Inflammatory macrophage (primary cell): ENCODE results near the gene CLSTN2.

Experiments used
- DNase-seq, 2 donors: peaks; one replicate each; pipeline ENCODE4 v3.0.0-alpha.2; 2020 to 2022

The CLSTN2 gene

GRCh38 chr3:140568842-140569520 is 634.0 kb downstream of the CLSTN2 start:
- no peak for DNase-seq

DNA sequence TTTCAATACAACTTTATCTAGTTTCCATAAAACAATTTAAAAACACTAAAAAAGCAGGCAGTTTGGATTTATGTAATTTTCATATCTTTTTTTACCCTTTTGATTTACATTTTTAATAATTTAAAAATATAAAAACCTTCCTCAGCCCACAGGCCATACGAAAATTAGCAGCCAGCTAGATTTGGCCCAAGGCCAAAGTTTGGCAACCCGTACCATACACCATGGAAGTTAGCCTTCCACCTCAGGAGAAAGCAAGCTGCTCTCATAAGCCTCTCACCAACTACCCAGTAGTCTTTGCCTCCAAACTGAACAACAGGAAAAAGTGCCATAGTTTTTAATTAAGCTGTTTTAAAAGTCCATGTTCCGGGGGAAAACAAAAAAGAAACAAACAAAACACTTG is 635.6 kb downstream of the CLSTN2 start:
- no peak for DNase-seq

DNA sequence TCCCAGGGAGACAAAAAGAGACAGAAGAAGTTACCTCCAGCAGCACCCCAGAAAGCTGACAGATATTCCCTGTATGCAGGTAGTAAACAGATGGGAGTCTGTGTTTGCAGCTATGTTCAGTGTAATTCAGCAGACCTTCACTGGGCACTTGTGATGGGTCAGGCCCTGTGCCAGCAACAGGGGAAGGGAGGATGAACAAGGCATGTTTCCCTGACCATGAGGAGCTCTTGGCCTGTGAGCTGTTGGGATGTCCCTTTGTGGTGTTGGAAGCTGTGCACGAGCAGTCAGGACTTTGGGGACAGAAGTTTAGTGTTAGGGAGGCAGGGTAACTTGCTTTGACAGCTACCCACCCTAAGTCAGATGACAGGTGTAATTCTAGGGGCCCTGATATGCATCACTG is 636.9 kb downstream of the CLSTN2 start:
- no peak for DNase-seq

GRCh38 chr3:140572334-140572733 is 637.3 kb downstream of the CLSTN2 start:
- no peak for DNase-seq

GRCh38 chr3:140573011-140573410 is 638.0 kb downstream of the CLSTN2 start:
- no peak for DNase-seq

DNA sequence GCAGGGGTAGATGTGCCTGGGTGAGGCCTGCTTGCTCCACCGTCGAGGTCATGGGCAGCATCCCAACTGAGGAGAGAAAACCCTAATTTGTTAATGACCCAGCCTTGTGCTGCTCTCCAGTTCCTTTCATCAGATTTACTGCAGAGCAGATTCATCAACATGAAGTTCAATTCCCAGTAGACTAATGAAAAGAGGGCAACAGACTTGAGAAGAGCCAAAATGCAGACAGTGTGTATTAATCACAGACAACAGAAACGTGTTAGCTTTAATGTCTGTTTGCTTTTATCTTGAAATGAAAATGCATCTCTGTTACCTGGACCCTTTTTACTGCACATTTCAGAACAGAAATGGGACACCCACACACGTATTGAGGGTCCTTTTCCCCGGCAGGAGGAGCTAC is 639.4 kb downstream of the CLSTN2 start:
- no peak for DNase-seq

GRCh38 chr3:140576449-140576848 is 641.5 kb downstream of the CLSTN2 start:
- no peak for DNase-seq

GRCh38 chr3:140577911-140578310 is 642.9 kb downstream of the CLSTN2 start:
- no peak for DNase-seq

- DNase-seq = no peak
Observed at GRCh38 chr3:140579260-140579659, 644.3 kb downstream of the CLSTN2 start.

DNA sequence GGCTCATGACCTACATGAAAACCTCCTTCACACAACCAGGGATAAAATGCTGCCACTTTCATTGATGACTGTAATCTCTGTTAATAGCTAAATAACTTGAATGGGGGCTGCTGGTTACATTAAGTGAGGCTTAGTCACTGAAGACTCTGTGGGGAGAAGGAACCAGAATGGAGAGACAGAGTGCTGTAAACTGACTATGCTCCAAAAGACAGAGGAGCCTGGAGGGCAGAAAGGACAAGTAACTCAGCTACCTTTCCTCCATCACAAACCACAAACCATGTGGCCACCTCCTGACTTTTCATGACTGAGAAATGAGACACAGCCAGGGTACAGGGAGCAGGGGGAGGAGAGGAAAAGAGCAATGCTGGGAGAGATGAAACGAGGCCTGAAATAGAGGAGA is 645.8 kb downstream of the CLSTN2 start:
- no peak for DNase-seq

DNA sequence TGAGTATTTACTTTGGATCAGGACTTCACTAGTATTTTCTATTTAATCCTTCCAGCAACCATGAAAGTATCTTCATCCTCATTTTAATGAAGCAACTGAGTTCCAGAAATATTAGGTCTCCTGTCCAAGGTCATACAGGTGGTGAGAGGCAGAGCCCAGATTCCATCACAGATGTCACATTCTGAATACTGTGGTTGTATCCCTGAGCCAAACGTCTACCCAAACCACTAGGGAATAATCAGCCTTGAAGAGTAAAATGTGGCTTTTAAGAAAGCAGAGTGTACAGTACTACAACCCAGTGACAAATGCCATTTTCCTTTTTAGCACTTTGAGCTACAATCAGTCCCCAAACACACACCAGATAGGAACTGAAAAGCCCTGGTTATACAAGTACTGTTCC is 649.6 kb downstream of the CLSTN2 start:
- DNase-seq = no peak

DNA sequence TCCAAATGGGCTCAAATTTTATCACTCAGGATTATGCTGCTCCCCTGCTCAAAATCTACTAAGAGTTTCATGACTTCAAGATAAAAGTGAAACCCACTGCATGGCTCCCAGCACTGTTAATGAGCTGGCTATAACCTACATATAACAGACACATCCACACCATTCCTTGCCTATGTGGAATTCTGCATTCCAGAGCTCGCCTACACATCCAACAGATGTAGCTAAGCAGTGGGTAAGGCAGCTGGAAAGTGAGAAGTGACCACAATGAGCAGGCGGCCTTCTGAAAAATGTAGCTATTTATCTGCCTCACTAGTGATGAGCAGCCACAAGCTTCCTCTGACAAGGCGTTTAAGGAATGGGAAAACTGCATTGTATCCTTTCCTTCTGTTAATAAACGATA is 650.8 kb downstream of the CLSTN2 start:
- DNase-seq = no peak

GRCh38 chr3:140586311-140586710 is 651.3 kb downstream of the CLSTN2 start:
- no peak for DNase-seq

GRCh38 chr3:140588558-140588957 is 653.6 kb downstream of the CLSTN2 start:
- no peak for DNase-seq

DNA sequence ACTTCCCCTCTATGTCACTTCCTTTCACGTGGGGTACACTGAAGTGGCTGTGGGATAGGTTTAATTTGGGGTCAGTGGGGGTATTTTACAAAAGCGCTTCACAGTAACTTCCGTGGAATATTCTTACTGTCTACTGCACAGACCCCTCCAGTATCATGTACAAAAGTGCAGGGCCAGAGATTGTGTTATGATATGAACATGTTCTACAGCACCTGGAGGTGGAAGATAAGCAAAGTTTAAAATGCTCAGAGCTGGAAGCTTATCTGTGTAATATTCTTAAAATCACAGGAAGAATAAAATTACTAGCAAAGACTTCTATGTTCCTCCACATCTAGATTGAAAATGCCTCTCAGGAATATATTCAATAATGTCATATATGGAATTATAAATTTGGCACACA is 658.8 kb downstream of the CLSTN2 start:
- no peak for DNase-seq

DNA sequence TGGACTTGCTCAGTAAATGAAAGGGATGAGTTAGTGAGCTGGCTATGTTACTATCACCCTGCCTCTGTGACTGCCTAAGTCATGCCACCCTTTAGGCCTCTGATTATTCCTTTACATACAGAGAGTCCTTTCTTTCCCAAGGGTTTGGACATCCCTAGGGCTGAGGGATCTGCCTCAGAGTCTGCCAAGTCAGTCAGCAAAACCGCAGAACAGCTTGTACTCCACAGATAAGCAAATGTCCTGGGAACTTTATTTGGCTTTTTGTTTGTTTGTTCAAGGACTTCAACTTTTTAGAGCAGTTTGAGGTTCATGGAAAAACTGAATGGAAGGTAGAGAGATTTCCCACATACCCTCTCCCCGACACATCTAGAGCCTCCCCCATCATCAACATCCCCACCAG is 660.3 kb downstream of the CLSTN2 start:
- no peak for DNase-seq

GRCh38 chr3:140597364-140597763 is 662.4 kb downstream of the CLSTN2 start:
- no peak for DNase-seq

DNA sequence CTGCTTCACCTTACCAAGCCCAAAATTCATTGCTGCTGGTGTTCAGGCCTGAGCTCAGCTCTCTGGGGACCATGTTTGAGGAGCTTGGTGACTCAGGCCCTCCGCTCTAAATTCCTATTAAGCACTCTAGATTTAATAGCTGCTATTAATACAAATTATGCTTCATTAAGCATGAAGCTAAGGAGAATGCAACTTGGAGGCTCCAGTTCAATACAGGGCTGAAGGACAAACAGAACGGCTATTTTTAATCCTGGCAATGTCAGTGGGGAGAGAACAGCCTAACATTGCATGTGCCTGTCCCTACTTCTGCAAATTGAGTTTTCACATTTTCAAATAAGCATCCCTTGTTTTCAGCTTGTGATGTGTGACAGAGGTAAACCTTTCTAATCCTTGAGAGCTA is 662.8 kb downstream of the CLSTN2 start:
- DNase-seq = no peak

DNA sequence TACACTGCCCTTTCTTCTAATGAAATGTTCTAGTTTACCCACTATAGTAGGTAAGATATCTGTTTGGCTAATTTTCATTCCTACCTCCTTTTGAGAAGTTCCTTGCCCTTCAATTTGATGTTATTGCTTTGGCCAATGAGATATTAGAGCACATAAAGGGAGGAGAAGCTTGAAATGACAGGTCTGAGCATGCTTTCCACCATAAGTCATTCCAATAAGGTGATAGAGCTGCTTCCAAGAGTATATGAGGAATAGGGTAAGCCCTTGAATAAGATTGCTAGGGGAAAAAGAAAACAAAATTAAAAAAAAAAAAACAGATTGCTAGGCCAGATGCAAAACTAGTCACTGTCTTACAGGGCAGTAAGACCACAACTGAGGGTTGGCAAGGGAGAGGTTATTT is 664.0 kb downstream of the CLSTN2 start:
- no peak for DNase-seq

DNA sequence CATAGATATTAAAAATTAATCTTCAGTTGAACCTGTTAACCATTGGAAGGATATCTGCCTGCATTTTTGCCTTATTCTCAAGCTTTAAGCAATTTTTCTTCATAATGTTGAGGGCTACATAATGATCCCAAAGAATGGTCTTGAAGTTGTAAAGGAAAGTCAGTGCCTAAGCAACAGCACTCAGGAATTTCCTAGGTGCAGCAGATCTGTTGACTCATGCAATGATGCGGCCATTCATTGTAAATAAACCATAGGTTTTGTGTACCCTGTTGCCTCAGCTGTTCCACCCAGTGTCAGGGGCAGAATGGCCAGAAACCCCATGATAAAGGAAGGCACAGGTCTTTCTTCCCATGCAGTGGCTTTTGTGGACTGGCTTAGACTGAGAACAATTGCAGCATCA is 664.5 kb downstream of the CLSTN2 start:
- no peak for DNase-seq

DNA sequence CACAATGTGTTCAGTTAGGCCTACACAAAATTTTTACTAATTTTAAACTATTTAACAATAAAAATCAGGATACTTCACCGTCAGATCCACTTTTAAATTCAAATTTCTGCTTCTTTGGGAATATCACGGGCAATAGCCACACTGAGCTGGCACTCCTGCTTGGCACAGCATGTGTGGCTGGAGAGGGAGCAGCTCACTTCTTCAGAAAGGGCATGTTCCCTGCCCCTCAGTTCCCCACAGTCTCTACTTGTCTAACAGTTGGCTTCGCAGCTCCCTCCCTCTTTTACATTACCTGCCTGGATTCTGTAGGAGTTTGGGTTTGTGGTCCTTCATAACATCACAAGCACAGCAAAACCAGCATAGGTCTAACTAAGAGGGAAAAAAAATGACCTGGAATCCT is 666.9 kb downstream of the CLSTN2 start:
- DNase-seq = no peak

GRCh38 chr3:140602781-140603180 is 667.8 kb downstream of the CLSTN2 start:
- no peak for DNase-seq

- no peak for DNase-seq
Observed at GRCh38 chr3:140603766-140604165, 668.8 kb downstream of the CLSTN2 start.

DNA sequence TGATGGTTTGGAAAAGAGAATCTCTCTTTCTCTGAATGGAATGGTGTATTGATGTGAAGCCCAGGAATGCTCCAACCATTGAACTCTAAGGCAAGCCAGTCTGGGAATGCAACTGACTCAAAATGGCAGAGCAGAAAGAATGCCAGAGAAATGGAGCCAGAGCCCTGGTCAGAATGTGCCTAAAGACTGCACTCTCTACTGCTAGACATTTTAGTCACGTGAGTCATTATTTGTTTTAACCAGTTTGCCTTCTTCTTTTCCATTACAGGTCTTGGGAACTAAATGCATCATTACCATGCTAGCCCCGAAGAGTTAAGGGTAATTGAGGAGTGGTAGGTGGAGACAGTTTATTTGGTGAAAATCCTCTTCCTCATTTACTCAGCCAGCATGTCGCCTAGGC is 675.6 kb downstream of the CLSTN2 start:
- DNase-seq = no peak

DNA sequence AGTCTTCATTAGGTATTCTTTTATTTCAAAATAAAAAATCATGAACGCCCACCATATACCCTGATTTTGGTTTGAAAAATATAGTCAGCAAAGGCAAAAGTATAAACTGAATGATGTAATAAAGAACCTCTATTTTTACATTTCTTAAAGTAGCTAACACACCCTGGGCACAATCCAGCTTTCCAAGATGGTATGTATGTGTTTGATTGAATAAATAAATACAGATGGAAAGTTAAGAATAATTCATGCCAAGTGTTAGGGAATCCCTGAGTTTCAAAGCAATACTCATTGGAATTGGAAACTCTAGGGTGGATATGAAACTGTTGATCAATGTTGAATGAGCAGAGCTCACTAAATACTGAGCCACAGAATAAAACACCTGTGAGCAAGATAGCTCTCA is 679.0 kb downstream of the CLSTN2 start:
- no peak for DNase-seq
